ENCODE measurements around the gene RRP36. TPM values are rescaled to one million over a fixed set of nuclear protein-coding genes. Genes with fewer than 3 reads are reported as not detected.

The RRP36 gene
- total RNA-seq, result 71.4 and 78.4 TPM in 2 replicates

GRCh38 chr6:43021270-43022047, at the start of gene RRP36:
TSS of gene RRP36 (plus strand) at chr6:43021623. CDS start at chr6:43021655, 32 bp downstream.
- Mint-ChIP-seq H3K27ac (peak within 1 kb of the TSS; percentile 88), H3K4me3 (ENCODE audit: low read depth) (peak within 1 kb of the TSS; percentile 97), H3K9me3 (no peaks in the 10 kb centered on the region), H3K27me3 (ENCODE audit: low read depth) (no peaks in the 10 kb centered on the region), H3K4me1 (ENCODE audit: low read depth) (peaks cover 20% of the 10 kb centered on the region), H3K36me3 (ENCODE audit: low read depth) (peaks cover 53% of the 10 kb centered on the region)
- intact Hi-C loops (cut with micrococcal nuclease), result loop anchor here (5.0 kb wide), 1 partner anchor 119 kb away; no protein-coding TSS in a partner anchor
- DNase-seq (ENCODE audit: low spot score), result peak; percentile 58

DNA sequence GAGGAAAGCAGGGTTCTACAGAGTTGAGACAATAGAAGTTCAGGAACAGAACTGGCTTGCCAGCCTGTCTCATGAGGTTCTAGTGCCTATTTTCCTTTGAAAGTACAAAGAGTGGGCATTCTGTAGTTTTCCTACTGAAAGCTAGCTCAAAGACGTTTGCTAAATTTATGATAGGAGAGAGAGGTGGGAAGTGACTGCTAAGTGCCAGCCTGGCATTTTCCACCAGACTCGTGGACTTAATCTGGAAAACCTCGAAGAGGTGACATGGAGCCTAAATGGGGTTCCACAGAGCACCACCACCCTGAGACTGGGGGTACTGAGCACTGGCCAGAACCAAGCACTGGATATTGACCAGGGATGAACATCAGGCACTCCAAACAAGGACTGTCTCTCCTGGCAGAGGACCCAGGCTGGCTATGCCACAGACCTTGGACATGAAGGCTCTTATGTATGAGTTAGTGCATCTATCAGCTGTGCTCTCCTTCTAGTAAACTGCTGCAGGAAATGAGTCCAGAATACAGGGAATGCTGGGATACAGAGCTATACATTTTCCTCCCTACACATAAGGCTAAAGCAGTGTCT, 49.6 kb upstream of the RRP36 start:
- DNase-seq (ENCODE audit: low spot score), result no peak
- Mint-ChIP-seq H3K36me3 (ENCODE audit: low read depth) (peaks cover 37% of the 10 kb centered on the region), H3K4me1 (ENCODE audit: low read depth) (peaks cover 13% of the 10 kb centered on the region), H3K9me3 (no peaks in the 10 kb centered on the region), H3K27ac (peak overlapping the region; percentile 70), H3K27me3 (ENCODE audit: low read depth) (no peaks in the 10 kb centered on the region), H3K4me3 (ENCODE audit: low read depth) (no peak overlapping the region)
- intact Hi-C loops (cut with micrococcal nuclease), result no loop called here

GRCh38 chr6:42973926-42974325, 47.5 kb upstream of the RRP36 start:
- no peak overlapping the region for H3K4me3 Mint-ChIP-seq (ENCODE audit: low read depth)
- H3K9me3 Mint-ChIP-seq, result no peaks in the 10 kb centered on the region
- DNase-seq (ENCODE audit: low spot score), result no peak
- H3K27me3 Mint-ChIP-seq (ENCODE audit: low read depth), result no peaks in the 10 kb centered on the region
- H3K36me3 Mint-ChIP-seq (ENCODE audit: low read depth), result peaks cover 43% of the 10 kb centered on the region
- peak overlapping the region; percentile 62 for H3K27ac Mint-ChIP-seq
- intact Hi-C loops (cut with micrococcal nuclease), result no loop called here
- H3K4me1 Mint-ChIP-seq (ENCODE audit: low read depth), result peaks cover 19% of the 10 kb centered on the region

DNA sequence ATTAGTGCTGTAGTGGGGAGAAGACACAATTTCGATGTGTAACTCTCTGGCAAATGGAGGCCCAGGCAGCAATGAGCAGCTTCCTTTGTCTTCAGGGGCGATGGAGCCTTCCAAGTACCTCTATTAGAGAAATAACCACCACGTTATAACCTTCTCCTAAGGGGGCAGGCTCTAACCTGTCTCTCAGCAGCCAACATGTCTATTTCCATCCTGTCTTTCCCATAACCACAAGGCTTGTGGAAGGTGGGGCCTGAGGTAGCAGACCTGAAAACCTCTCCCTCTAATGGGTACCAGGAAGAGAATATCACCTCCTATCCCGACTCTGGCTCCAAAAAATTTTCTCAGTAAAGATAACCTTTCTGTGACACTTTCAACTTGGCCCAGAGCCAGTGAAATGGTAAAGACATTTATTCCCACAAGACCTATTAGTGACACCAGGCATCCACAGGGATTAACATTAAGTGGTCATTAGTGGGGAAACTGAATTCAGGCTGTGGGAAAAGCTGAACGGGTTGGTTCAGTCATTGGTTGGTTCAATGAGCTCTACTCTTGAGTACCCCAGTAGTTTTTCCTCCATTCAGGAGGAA, 46.4 kb upstream of the RRP36 start:
- Mint-ChIP-seq H3K4me3 (ENCODE audit: low read depth) (no peak overlapping the region), H3K9me3 (no peaks in the 10 kb centered on the region), H3K27me3 (ENCODE audit: low read depth) (no peaks in the 10 kb centered on the region), H3K27ac (peak overlapping the region; percentile 17), H3K4me1 (ENCODE audit: low read depth) (peaks cover 29% of the 10 kb centered on the region), H3K36me3 (ENCODE audit: low read depth) (peaks cover 42% of the 10 kb centered on the region)
- intact Hi-C loops (cut with micrococcal nuclease), result no loop called here
- DNase-seq (ENCODE audit: low spot score), result no peak

- Mint-ChIP-seq H3K27me3 (ENCODE audit: low read depth) (no peaks in the 10 kb centered on the region), H3K36me3 (ENCODE audit: low read depth) (peaks cover 31% of the 10 kb centered on the region), H3K27ac (peak overlapping the region; percentile 79), H3K4me3 (ENCODE audit: low read depth) (peak overlapping the region; percentile 80), H3K4me1 (ENCODE audit: low read depth) (peaks cover 27% of the 10 kb centered on the region), H3K9me3 (no peaks in the 10 kb centered on the region)
- intact Hi-C loops (cut with micrococcal nuclease), result no loop called here
- no peak for DNase-seq (ENCODE audit: low spot score)
Measured at GRCh38 chr6:42978487-42978838, 43.0 kb upstream of the RRP36 start.

GRCh38 chr6:42978839-42979522, 42.4 kb upstream of the RRP36 start, which contains the start of gene PEX6:
TSS of gene PEX6 (minus strand) at chr6:42979181. CDS start at chr6:42979150, 31 bp downstream.
- Mint-ChIP-seq H3K27me3 (ENCODE audit: low read depth) (no peaks in the 10 kb centered on the region), H3K27ac (peak within 1 kb of the TSS; percentile 99), H3K4me1 (ENCODE audit: low read depth) (peaks cover 31% of the 10 kb centered on the region), H3K9me3 (no peaks in the 10 kb centered on the region), H3K4me3 (ENCODE audit: low read depth) (peak within 1 kb of the TSS; percentile 91), H3K36me3 (ENCODE audit: low read depth) (peaks cover 26% of the 10 kb centered on the region)
- intact Hi-C loops (cut with micrococcal nuclease), result loop anchor here (1.0 kb wide), 3 partner anchors 34 to 80 kb away; partner anchors contain the start of genes CNPY3, KLC4, MEA1 and MRPL2
- DNase-seq (ENCODE audit: low spot score), result peak; percentile 96

DNA sequence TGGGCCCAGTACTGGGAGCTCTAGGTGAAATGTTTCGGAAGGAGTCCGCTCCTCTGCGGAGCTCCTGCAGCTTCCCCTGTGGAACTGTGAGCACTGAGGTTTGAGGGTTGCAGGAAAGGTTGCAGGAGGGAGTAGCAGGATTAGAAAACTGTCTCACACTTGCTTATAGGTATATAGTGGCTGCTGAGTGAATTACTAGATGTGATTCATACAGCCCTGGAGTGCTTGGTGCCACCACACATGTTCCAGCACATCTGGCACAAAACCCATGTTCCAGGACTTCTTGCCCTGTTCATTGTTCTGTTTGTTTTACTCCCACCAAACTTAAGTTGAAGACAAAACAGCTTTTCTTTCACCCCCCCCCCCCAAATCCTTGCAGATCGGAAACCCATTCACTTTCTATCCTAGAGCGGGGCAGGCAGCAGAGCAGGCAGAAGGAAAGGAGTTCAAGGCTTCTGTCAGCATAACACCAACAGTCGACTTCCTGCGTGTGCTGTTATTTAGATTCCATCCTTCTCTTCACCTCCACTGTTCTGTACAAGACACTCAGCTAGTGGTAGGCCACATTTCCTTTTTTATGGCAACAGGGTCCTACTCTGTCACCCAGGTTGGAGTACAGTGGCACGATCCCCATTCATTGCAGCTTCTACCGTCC, 41.8 kb upstream of the RRP36 start:
- Mint-ChIP-seq H3K27me3 (ENCODE audit: low read depth) (no peaks in the 10 kb centered on the region), H3K4me3 (ENCODE audit: low read depth) (peak overlapping the region; percentile 91), H3K36me3 (ENCODE audit: low read depth) (peaks cover 25% of the 10 kb centered on the region), H3K9me3 (no peaks in the 10 kb centered on the region), H3K27ac (peak overlapping the region; percentile 99), H3K4me1 (ENCODE audit: low read depth) (peaks cover 31% of the 10 kb centered on the region)
- DNase-seq (ENCODE audit: low spot score), result no peak
- intact Hi-C loops (cut with micrococcal nuclease), result loop anchor here (1.0 kb wide), 3 partner anchors 34 to 80 kb away; partner anchors contain the start of genes CNPY3, KLC4, MEA1 and MRPL2

DNA sequence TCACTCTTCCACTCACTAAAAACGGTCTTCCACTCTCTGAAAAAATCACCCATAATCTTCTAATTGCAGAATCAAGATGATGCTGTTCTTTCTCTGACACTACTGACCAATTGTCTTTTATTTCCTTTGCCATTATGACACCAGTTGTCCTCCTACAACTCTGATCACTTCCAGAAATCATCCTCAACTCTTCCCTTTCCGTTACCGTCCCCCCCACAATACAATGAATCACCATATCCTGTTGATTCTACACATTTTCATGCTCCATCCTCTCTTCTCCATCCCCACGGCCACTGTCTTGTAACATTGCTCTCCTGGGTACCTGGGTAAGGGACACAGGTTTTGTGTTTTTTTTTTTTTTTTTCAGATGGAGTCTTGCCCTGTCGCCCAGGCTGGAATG, 39.6 kb upstream of the RRP36 start:
- Mint-ChIP-seq H3K27me3 (ENCODE audit: low read depth) (no peaks in the 10 kb centered on the region), H3K4me1 (ENCODE audit: low read depth) (peaks cover 40% of the 10 kb centered on the region), H3K27ac (peak overlapping the region; percentile 35), H3K9me3 (no peaks in the 10 kb centered on the region), H3K36me3 (ENCODE audit: low read depth) (peaks cover 22% of the 10 kb centered on the region), H3K4me3 (ENCODE audit: low read depth) (no peak overlapping the region)
- DNase-seq (ENCODE audit: low spot score), result no peak
- intact Hi-C loops (cut with micrococcal nuclease), result no loop called here

DNA sequence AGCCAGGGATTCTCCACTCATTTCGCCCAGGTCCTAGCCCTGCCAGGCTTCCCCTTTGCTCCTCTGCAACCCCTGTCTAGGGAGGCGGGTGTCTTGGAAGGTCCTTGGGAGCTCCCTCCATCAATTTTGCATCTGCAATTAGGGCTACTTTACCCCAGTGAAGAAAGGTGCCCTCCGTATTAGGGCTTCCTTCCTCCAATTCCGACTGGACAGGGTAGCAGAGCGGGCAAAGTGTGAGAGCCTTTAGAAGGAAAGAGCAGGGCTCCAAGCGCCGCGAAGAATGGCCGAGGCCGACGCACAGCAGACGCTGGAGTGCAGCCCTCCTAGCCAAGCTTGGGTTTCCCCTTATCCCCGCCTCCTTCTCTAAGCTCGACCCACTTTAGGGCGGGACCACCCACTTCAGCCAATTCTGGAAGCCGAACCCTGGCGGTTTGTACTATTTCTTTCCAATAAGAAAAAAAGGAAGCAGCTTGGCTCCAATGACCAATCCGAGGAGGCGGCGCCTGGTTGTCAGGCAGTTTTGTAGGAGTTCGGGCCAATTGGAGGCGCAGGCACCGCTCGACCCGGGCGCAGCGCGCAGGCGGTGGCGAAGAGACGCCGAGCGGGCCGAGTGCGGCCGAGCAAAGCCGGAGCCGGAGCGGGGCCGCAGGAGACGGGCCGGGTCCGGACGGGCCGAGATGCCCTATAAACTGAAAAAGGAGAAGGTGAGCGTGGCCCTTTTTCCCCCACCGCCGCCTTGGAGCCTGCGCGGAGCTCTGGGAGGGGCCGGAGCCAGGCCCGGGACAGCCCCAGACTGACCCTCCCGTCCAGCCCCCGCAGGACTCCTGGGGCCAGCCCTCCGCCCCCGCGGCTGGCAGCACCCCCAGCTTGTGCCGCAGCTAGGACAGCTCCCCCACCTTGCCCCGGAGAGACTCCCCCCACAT, 37.2 kb upstream of the RRP36 start, which contains the start of gene PPP2R5D:
PPP2R5D (plus strand) TSS at position 570 of the 923 bp plus-strand sequence; CDS start at position 678, 108 bp downstream.
- Mint-ChIP-seq H3K36me3 (ENCODE audit: low read depth) (peaks cover 22% of the 10 kb centered on the region), H3K9me3 (no peaks in the 10 kb centered on the region), H3K4me3 (ENCODE audit: low read depth) (peak within 1 kb of the TSS; percentile 95), H3K27me3 (ENCODE audit: low read depth) (no peaks in the 10 kb centered on the region), H3K4me1 (ENCODE audit: low read depth) (peaks cover 46% of the 10 kb centered on the region), H3K27ac (peak within 1 kb of the TSS; percentile 87)
- peak; percentile 98 for DNase-seq (ENCODE audit: low spot score)
- intact Hi-C loops (cut with micrococcal nuclease), result loop anchor here (2.0 kb wide), 1 partner anchor 187 kb away; the partner anchor contains the start of gene SRF

GRCh38 chr6:42984924-42985475, 36.4 kb upstream of the RRP36 start:
- H3K4me3 Mint-ChIP-seq (ENCODE audit: low read depth), result peak overlapping the region; percentile 95
- H3K9me3 Mint-ChIP-seq, result no peaks in the 10 kb centered on the region
- intact Hi-C loops (cut with micrococcal nuclease), result loop anchor here (2.0 kb wide), 1 partner anchor 186 kb away; the partner anchor contains the start of gene SRF
- H3K27me3 Mint-ChIP-seq (ENCODE audit: low read depth), result no peaks in the 10 kb centered on the region
- H3K36me3 Mint-ChIP-seq (ENCODE audit: low read depth), result peaks cover 30% of the 10 kb centered on the region
- peaks cover 38% of the 10 kb centered on the region for H3K4me1 Mint-ChIP-seq (ENCODE audit: low read depth)
- no peak for DNase-seq (ENCODE audit: low spot score)
- H3K27ac Mint-ChIP-seq, result peak overlapping the region; percentile 87
